B cell (primary cell): ENCODE results near the gene LRRC37A.
"Not testable (repeated sequence)": the region's sequence is repeated elsewhere in the genome, so short reads cannot be mapped to it uniquely, and the experiment has no call there.

ENCODE experiments used
- CTCF ChIP-seq: fragments of 200-600 bp; IDR thresholded peaks from one replicate; pipeline ENCODE4 v1.8.0; 2022; ENCODE audit warnings: antibody characterized with exemption, mild to moderate bottlenecking
- EZH2 ChIP-seq: IDR thresholded peaks from 2 replicates; pipeline ENCODE4 v1.6.1; 2012; ENCODE audit warnings: borderline replicate concordance, low read depth, mild to moderate bottlenecking, moderate library complexity, low read length; ENCODE audit not compliant: insufficient read depth, poor library complexity, severe bottlenecking

- TF ChIP-seq CTCF, EZH2: not testable (repeated sequence)
These were observed 66.8 kb downstream of the LRRC37A start, which contains the start of gene ARL17B for GRCh38 chr17:46361755-46362154.
